SK-N-SH treated with all-trans-retinoic acid at 6 μM for 48 hours (cell line): ENCODE data around the gene C16orf95.

Source experiments
- ATAC-seq: fragments of 200-7000 bp; cut with Tn5 transposase; 3 replicates; pipeline ENCODE4 v1.9.1; 2020; ENCODE audit warnings: mild to moderate bottlenecking, moderate library complexity
- ARNTL ChIP-seq: fragments of 450-650 bp; formaldehyde crosslinking; IDR thresholded peaks from 2 replicates; pipeline ENCODE4 v1.5.0; 2020; ENCODE audit warnings: low read depth, mild to moderate bottlenecking, moderate library complexity, borderline replicate concordance
- BACH2 ChIP-seq: fragments of 250-450 bp; sonication (Bioruptor Pico); IDR thresholded peaks from 2 replicates; pipeline ENCODE4 v1.9.0; 2021; ENCODE audit warnings: mild to moderate bottlenecking, borderline replicate concordance
- CSDC2 ChIP-seq: fragments of 250-450 bp; sonication (Bioruptor Pico); IDR thresholded peaks from 2 replicates; pipeline ENCODE4 v1.5.0; 2020; ENCODE audit warnings: mild to moderate bottlenecking, moderate library complexity
- ESRRG ChIP-seq: fragments of 250-450 bp; sonication (Bioruptor Pico); IDR thresholded peaks from 2 replicates; pipeline ENCODE4 v1.6.1; 2021; ENCODE audit warnings: mild to moderate bottlenecking
- GLIS3 ChIP-seq: fragments of 250-450 bp; sonication (Bioruptor Pico); IDR thresholded peaks from 2 replicates; pipeline ENCODE4 v1.5.0; 2020; ENCODE audit warnings: mild to moderate bottlenecking, moderate library complexity
- ISL1 ChIP-seq: fragments of 250-450 bp; sonication (Bioruptor Pico); IDR thresholded peaks from 2 replicates; pipeline ENCODE4 v2.1.2; 2022; ENCODE audit warnings: mild to moderate bottlenecking, moderate library complexity
- OSR1 ChIP-seq: fragments of 250-450 bp; sonication (Bioruptor Pico); IDR thresholded peaks from 2 replicates; pipeline ENCODE4 v1.8.0; 2022; ENCODE audit warnings: moderate library complexity, mild to moderate bottlenecking, inconsistent platforms
- PATZ1 ChIP-seq: fragments of 250-450 bp; sonication (Bioruptor Pico); IDR thresholded peaks from 2 replicates; pipeline ENCODE4 v1.8.0; 2020; ENCODE audit warnings: mild to moderate bottlenecking, moderate library complexity, borderline replicate concordance
- RARB ChIP-seq: fragments of 250-450 bp; sonication (Bioruptor Pico); IDR thresholded peaks from 2 replicates; pipeline ENCODE4 v1.8.0; 2021; ENCODE audit warnings: mild to moderate bottlenecking, moderate library complexity
- SNAI2 ChIP-seq: fragments of 250-450 bp; sonication (Bioruptor Pico); IDR thresholded peaks from 2 replicates; pipeline ENCODE4 v1.5.0; 2020; ENCODE audit warnings: mild to moderate bottlenecking, moderate library complexity
- TCF4 ChIP-seq: fragments of 250-450 bp; sonication (Bioruptor Pico); IDR thresholded peaks from 2 replicates; pipeline ENCODE4 v1.8.0; 2021; ENCODE audit warnings: mild to moderate bottlenecking, moderate library complexity, borderline replicate concordance
- TOX ChIP-seq: fragments of 250-450 bp; sonication (Bioruptor Pico); IDR thresholded peaks from 2 replicates; pipeline ENCODE4 v1.8.0; 2021; ENCODE audit warnings: mild to moderate bottlenecking, moderate library complexity, borderline replicate concordance
- ZC3H10 ChIP-seq: fragments of 250-450 bp; sonication (Bioruptor Pico); IDR thresholded peaks from 2 replicates; pipeline ENCODE4 v1.5.1; 2021; ENCODE audit warnings: mild to moderate bottlenecking, moderate library complexity
- ZFP3 ChIP-seq: fragments of 250-450 bp; sonication (Bioruptor Pico); IDR thresholded peaks from 2 replicates; pipeline ENCODE4 v1.5.0; 2020; ENCODE audit warnings: mild to moderate bottlenecking, moderate library complexity
- ZFP30 ChIP-seq: fragments of 450-650 bp; formaldehyde crosslinking; IDR thresholded peaks from 2 replicates; pipeline ENCODE4 v1.5.0; 2022; ENCODE audit warnings: mild to moderate bottlenecking, moderate library complexity
- ZNF565 ChIP-seq: fragments of 450-650 bp; formaldehyde crosslinking; conservative IDR thresholded peaks from 2 replicates; pipeline ENCODE4 v1.5.0; 2020; ENCODE audit warnings: low read depth, mild to moderate bottlenecking, moderate library complexity
- TF ChIP-seq, protein P1 (sequence below): fragments of 250-450 bp; sonication (Bioruptor Pico); IDR thresholded peaks from 2 replicates; pipeline ENCODE4 v1.5.1; 2020; ENCODE audit warnings: low read depth, mild to moderate bottlenecking, moderate library complexity
- TF ChIP-seq, protein P2 (sequence below): fragments of 250-450 bp; sonication (Bioruptor Pico); IDR thresholded peaks from 2 replicates; pipeline ENCODE4 v1.5.0; 2020; ENCODE audit warnings: mild to moderate bottlenecking, moderate library complexity
- TF ChIP-seq, protein P3 (sequence below): fragments of 250-450 bp; sonication (Bioruptor Pico); IDR thresholded peaks from 2 replicates; pipeline ENCODE4 v1.8.0; 2021; ENCODE audit warnings: low read depth, mild to moderate bottlenecking, moderate library complexity, borderline replicate concordance

The C16orf95 gene

DNA sequence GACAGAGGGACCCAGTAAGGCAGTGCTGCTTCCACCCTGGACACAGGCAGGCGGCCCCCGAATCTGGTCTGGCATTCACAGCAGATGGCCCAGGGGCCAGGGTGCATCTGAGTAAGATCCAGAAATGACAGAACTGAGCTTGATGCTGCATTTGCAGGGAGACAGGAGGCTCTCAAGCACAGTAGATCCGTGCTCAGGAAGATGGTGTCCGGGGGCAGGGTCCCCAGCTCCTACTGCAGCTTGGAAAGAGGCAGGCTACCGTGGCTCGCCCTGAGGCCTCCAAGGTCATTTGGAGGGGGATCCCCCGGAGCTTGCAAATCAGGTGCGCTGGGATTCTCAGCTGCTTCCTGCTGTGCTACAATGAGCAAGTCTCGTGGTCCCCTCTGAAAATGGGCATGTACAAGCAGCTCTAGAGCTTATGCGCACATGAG, 2.2 kb downstream of the C16orf95 start:
- ATAC-seq = no peak
- TF ChIP-seq BACH2 (no peak), ZC3H10 (CRISPR knock-in tag) (no peak), PATZ1 (CRISPR knock-in tag) (no peak), OSR1 (CRISPR knock-in tag) (no peak), TOX (CRISPR knock-in tag) (no peak), SNAI2 (no peak), ISL1 (no peak), CSDC2 (CRISPR knock-in tag) (no peak), GLIS3 (CRISPR knock-in tag) (no peak), ZFP30 (CRISPR knock-in tag) (no peak), ZFP3 (no peak), ESRRG (CRISPR knock-in tag) (no peak), ARNTL (CRISPR knock-in tag) (no peak), TCF4 (no peak), RARB (no peak)
- TF ChIP-seq, protein P1, sequence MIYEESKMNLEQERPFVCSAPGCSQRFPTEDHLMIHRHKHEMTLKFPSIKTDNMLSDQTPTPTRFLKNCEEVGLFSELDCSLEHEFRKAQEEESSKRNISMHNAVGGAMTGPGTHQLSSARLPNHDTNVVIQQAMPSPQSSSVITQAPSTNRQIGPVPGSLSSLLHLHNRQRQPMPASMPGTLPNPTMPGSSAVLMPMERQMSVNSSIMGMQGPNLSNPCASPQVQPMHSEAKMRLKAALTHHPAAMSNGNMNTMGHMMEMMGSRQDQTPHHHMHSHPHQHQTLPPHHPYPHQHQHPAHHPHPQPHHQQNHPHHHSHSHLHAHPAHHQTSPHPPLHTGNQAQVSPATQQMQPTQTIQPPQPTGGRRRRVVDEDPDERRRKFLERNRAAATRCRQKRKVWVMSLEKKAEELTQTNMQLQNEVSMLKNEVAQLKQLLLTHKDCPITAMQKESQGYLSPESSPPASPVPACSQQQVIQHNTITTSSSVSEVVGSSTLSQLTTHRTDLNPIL (CRISPR knock-in tag) = no peak
- TF ChIP-seq, protein P2, sequence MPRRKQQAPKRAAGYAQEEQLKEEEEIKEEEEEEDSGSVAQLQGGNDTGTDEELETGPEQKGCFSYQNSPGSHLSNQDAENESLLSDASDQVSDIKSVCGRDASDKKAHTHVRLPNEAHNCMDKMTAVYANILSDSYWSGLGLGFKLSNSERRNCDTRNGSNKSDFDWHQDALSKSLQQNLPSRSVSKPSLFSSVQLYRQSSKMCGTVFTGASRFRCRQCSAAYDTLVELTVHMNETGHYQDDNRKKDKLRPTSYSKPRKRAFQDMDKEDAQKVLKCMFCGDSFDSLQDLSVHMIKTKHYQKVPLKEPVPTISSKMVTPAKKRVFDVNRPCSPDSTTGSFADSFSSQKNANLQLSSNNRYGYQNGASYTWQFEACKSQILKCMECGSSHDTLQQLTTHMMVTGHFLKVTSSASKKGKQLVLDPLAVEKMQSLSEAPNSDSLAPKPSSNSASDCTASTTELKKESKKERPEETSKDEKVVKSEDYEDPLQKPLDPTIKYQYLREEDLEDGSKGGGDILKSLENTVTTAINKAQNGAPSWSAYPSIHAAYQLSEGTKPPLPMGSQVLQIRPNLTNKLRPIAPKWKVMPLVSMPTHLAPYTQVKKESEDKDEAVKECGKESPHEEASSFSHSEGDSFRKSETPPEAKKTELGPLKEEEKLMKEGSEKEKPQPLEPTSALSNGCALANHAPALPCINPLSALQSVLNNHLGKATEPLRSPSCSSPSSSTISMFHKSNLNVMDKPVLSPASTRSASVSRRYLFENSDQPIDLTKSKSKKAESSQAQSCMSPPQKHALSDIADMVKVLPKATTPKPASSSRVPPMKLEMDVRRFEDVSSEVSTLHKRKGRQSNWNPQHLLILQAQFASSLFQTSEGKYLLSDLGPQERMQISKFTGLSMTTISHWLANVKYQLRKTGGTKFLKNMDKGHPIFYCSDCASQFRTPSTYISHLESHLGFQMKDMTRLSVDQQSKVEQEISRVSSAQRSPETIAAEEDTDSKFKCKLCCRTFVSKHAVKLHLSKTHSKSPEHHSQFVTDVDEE (CRISPR knock-in tag) = no peak
- TF ChIP-seq, protein P3, sequence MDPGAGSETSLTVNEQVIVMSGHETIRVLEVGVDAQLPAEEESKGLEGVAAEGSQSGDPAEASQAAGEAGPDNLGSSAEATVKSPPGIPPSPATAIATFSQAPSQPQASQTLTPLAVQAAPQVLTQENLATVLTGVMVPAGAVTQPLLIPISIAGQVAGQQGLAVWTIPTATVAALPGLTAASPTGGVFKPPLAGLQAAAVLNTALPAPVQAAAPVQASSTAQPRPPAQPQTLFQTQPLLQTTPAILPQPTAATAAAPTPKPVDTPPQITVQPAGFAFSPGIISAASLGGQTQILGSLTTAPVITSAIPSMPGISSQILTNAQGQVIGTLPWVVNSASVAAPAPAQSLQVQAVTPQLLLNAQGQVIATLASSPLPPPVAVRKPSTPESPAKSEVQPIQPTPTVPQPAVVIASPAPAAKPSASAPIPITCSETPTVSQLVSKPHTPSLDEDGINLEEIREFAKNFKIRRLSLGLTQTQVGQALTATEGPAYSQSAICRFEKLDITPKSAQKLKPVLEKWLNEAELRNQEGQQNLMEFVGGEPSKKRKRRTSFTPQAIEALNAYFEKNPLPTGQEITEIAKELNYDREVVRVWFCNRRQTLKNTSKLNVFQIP (CRISPR knock-in tag) = no peak

GRCh38 chr16:87312008-87312407, 5.2 kb downstream of the C16orf95 start:
- ATAC-seq = no peak

GRCh38 chr16:87311387-87311786, 5.8 kb downstream of the C16orf95 start:
- ATAC-seq = no peak
- TF ChIP-seq RARB (no peak), OSR1 (CRISPR knock-in tag) (no peak), TCF4 (no peak), SNAI2 (no peak), PATZ1 (CRISPR knock-in tag) (no peak)
- TF ChIP-seq, all 23 proteins: peak for 0

More at GRCh38 chr16:87312008-87312407, 5.2 kb downstream of the C16orf95 start:
- no peak for TF ChIP-seq SNAI2
- TF ChIP-seq ZFP3 = no peak
- TF ChIP-seq, protein P1 (CRISPR knock-in tag) = no peak
- TF ChIP-seq CSDC2 (CRISPR knock-in tag) = no peak
- TF ChIP-seq ZNF565 (CRISPR knock-in tag) = no peak
- TF ChIP-seq ZC3H10 (CRISPR knock-in tag) = no peak
